ENCODE data around the gene LBHD1.

LBHD1 gene

GRCh38 chr11:62669420-62670161 is 2.5 kb downstream of the LBHD1 start:
- Histone ChIP-seq H3K27me3 (ENCODE audit: insufficient read depth, poor library complexity, severe bottlenecking) (no peaks in the 10 kb centered on the region), H3K4me3 (replicated peaks; ENCODE audit: insufficient read depth, low read length) (no peak overlapping the region), H3K27ac (replicated peaks) (no peak overlapping the region)
- TF ChIP-seq SPI1 (IDR thresholded peaks at IDR 0.05; ENCODE audit: borderline replicate concordance, low read depth) (no peak), GABPA (IDR thresholded peaks at IDR 0.05; ENCODE audit: low read depth) (no peak), REST (IDR thresholded peaks at IDR 0.05; ENCODE audit: insufficient replicate concordance, low read depth) (no peak), CTCF (IDR thresholded peaks at IDR 0.05; ENCODE audit: insufficient read depth, low read length) (no peak), POLR2AphosphoS5 (IDR thresholded peaks at IDR 0.05; ENCODE audit: low read depth) (no peak)
- no peak for DNase-seq (ENCODE audit: low read depth in 1 of 2, low spot score in 1 of 2)

- H3K27ac ChIP-seq (replicated peaks): no peak overlapping the region; the same call in 1 of the 2 replicates
- no peak for DNase-seq (ENCODE audit: low read depth in 1 of 2, low spot score in 1 of 2)
- no peaks in the 10 kb centered on the region for H3K27me3 ChIP-seq (ENCODE audit: insufficient read depth, poor library complexity, severe bottlenecking)
- TF ChIP-seq CTCF (IDR thresholded peaks at IDR 0.05; ENCODE audit: insufficient read depth, low read length) (no peak), GABPA (IDR thresholded peaks at IDR 0.05; ENCODE audit: low read depth) (no peak), POLR2AphosphoS5 (IDR thresholded peaks at IDR 0.05; ENCODE audit: low read depth) (no peak; the same call in 1 of the 2 replicates)
- no peak overlapping the region for H3K4me3 ChIP-seq (replicated peaks; ENCODE audit: insufficient read depth, low read length)
Observed at GRCh38 chr11:62667460-62667859, 4.6 kb downstream of the LBHD1 start.

- peak overlapping the region; percentile 72 for H3K4me3 ChIP-seq (replicated peaks; ENCODE audit: insufficient read depth, low read length)
- peak overlapping the region; percentile 78 for H3K27ac ChIP-seq (replicated peaks)
- peak in 1 of 2 experiments; percentile 29 for DNase-seq (ENCODE audit: low read depth in 1 of 2, low spot score in 1 of 2)
- H3K27me3 ChIP-seq (ENCODE audit: insufficient read depth, poor library complexity, severe bottlenecking): no peaks in the 10 kb centered on the region
- TF ChIP-seq POLR2AphosphoS5 (IDR thresholded peaks at IDR 0.05; ENCODE audit: low read depth) (no peak; the same call in 1 of the 2 replicates), REST (IDR thresholded peaks at IDR 0.05; ENCODE audit: insufficient replicate concordance, low read depth) (no peak), GABPA (IDR thresholded peaks at IDR 0.05; ENCODE audit: low read depth) (no peak), SPI1 (IDR thresholded peaks at IDR 0.05; ENCODE audit: borderline replicate concordance, low read depth) (no peak), CTCF (IDR thresholded peaks at IDR 0.05; ENCODE audit: insufficient read depth, low read length) (no peak)
Observed at GRCh38 chr11:62666259-62666926, 5.7 kb downstream of the LBHD1 start.
